ENCODE results near the gene RPS6KA3. TPM values are rescaled to one million over a fixed set of nuclear protein-coding genes. Genes with fewer than 3 reads are reported as not detected.

RPS6KA3 gene
- total RNA-seq, 4 donors from 2014 or later = 33.8 to 55.4 (median 46.4) TPM

DNA sequence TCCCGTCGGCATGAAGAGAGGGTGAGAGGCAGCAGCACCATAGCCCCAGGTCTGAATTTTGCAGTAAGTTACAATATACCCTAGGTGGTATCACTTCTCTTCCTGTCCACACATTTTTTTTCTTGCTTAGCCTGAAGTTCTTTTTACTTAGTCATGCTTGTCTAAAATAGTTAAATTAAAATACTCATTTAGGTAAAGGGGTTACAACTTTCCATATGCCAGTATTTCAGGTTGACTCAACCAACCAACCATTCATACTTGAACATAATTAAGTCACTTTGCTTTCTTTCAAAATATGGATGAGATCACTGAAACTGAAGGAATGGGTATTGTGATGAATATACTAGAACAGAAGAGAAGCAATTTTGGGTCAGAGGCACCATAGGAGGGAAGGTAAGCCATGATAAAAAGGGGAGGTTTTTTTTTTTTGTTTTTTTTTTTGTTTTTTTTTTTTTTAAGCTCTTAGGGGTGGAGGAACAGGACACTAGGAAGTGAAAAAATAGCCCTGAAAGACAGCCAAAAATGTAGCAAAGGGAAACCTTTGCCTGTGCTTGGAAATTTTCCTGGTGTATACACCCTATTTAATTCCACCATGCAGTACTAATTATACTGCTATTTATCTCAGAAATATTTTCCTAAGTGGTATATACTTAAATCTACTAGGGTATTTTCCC, 41.8 kb downstream of the RPS6KA3 start:
- no peak for TF ChIP-seq EP300 (IDR thresholded peaks at IDR 0.05)
- no peak for TF ChIP-seq CTCF (IDR thresholded peaks at IDR 0.05)
- TF ChIP-seq POLR2A (IDR thresholded peaks at IDR 0.05) = no peak
- no peak for TF ChIP-seq POLR2AphosphoS5 (IDR thresholded peaks at IDR 0.05)
- Histone ChIP-seq H3K4me3 (no peak overlapping the region), H3K4me1 (peaks cover 0 to 26% (median 0%) of the 10 kb centered on the region in 3 donors), H3K9me3 (no peaks in the 10 kb centered on the region), H3K36me3 (no peaks in the 10 kb centered on the region), H3K27ac (no peak overlapping the region), H3K27me3 (no peaks in the 10 kb centered on the region)
- ATAC-seq = no peak
- 86 to 92% methylated on average over 2 of the region's 2 CpGs for WGBS, 2 donors (ENCODE audit: low coverage in 1 of 2)

DNA sequence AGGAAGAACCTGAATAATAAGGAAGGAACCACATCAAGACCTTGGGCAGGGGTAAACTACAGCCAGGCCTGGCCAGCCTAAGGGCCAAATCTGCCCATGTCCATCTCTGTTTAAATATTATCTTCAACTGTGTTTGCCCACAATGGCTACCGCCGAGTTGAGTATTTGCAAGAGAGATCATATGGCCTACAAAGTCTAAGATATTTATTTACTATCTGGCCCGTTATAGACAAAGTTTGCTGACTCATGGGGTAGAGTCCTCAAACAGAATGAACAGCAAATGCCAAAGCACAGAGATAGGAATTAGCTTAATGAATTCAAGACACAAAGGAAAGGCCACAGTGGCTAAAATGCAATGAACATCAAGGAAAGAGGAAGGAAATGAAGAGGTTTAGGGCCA, 44.8 kb downstream of the RPS6KA3 start:
- no peak overlapping the region for H3K4me3 ChIP-seq
- H3K27me3 ChIP-seq = no peaks in the 10 kb centered on the region
- peaks cover 0 to 20% (median 0%) of the 10 kb centered on the region in 3 donors for H3K4me1 ChIP-seq
- H3K36me3 ChIP-seq = no peaks in the 10 kb centered on the region
- 77% methylated on average over 3 of the region's 3 CpGs; no CpG with 5 or more reads in 1 of the 2 donors for WGBS, 2 donors (ENCODE audit: low coverage in 1 of 2)
- H3K9me3 ChIP-seq = no peaks in the 10 kb centered on the region
- TF ChIP-seq CTCF (IDR thresholded peaks at IDR 0.05) = no peak
- TF ChIP-seq POLR2AphosphoS5 (IDR thresholded peaks at IDR 0.05) = no peak
- TF ChIP-seq EP300 (IDR thresholded peaks at IDR 0.05) = no peak
- TF ChIP-seq POLR2A (IDR thresholded peaks at IDR 0.05) = no peak
- no peak overlapping the region for H3K27ac ChIP-seq
- no peak for ATAC-seq

DNA sequence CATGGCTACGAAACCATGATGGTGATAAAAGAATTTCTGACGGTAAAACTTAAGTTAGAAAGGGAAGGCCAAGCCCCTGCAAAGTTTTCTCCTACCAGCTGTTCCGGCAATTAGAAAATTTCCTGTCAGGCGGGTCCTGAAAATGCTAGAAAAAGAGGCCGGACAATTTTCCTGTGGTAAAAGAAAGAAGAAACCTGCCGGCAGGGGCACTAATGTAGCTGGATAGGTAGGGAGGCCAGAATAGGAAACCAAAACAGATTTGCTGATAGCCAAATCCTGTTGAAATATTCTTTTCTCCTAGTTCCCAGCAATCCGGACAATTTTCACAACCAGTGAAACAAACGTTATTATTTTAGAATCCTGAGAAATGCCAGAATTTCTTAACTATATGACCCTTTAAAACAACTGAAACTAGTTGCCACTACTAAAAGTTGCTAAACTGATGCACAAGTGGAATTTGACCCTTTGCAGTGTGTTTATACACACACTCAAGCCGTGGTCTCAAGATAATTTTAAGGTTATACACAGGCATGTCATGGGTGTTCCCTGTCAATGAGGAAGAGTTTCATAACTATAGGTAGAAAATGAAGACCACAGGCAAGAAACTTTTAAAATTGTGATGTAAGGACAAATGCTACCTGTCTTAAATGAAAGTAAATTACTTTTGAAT, 47.7 kb downstream of the RPS6KA3 start:
- Histone ChIP-seq H3K4me3 (peak overlapping the region in 1 of 2 donors; percentile 19), H3K27me3 (no peaks in the 10 kb centered on the region), H3K36me3 (no peaks in the 10 kb centered on the region), H3K27ac (peak overlapping the region in 2 of 4 donors; percentile 11 to 39), H3K4me1 (no peaks in the 10 kb centered on the region), H3K9me3 (no peaks in the 10 kb centered on the region)
- WGBS, 2 donors (ENCODE audit: low coverage in 1 of 2) = 45 to 46% methylated on average over 7 to 9 of the region's 9 CpGs
- peak; percentile 58 for ATAC-seq
- TF ChIP-seq EP300 (IDR thresholded peaks at IDR 0.05) (no peak), POLR2A (IDR thresholded peaks at IDR 0.05) (no peak), POLR2AphosphoS5 (IDR thresholded peaks at IDR 0.05) (no peak), CTCF (IDR thresholded peaks at IDR 0.05) (no peak)

GRCh38 chrX:20217906-20218305, 48.8 kb downstream of the RPS6KA3 start:
- TF ChIP-seq CTCF (IDR thresholded peaks at IDR 0.05) = no peak
- no peak for TF ChIP-seq POLR2A (IDR thresholded peaks at IDR 0.05)
- H3K27me3 ChIP-seq = no peaks in the 10 kb centered on the region
- no peak for ATAC-seq
- H3K36me3 ChIP-seq = no peaks in the 10 kb centered on the region
- peak overlapping the region in 1 of 2 donors; percentile 19 for H3K4me3 ChIP-seq
- H3K9me3 ChIP-seq = no peaks in the 10 kb centered on the region
- H3K4me1 ChIP-seq = no peaks in the 10 kb centered on the region
- 38 to 69% methylated on average over 1 to 2 of the region's 2 CpGs for WGBS, 2 donors (ENCODE audit: low coverage in 1 of 2)
- H3K27ac ChIP-seq = peak overlapping the region in 2 of 4 donors; percentile 11 to 39

DNA sequence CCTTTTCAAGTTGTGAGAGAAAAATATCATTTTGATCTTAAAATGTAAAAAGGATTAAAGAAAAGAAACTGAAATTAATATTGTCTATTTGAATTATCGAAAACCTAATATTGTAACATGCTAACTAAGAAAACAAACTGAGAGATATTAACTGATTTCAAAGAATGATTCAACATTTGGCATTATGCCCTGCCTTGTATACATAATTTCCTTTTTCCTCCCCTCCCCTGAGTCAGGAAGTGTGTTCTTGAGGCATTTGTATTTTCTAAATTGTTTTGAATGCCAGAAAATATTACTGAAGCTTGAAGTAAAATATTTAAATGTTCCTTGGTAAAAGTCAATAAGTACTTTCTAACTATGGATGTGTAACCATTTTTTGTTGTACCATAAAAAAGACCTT, 49.4 kb downstream of the RPS6KA3 start:
- no peaks in the 10 kb centered on the region for H3K4me1 ChIP-seq
- no peak for ATAC-seq
- H3K36me3 ChIP-seq = no peaks in the 10 kb centered on the region
- WGBS, 2 donors (ENCODE audit: low coverage in 1 of 2) = 29% methylated on average over 1 of the region's 1 CpG
- no peaks in the 10 kb centered on the region for H3K9me3 ChIP-seq
- no peaks in the 10 kb centered on the region for H3K27me3 ChIP-seq
- no peak for TF ChIP-seq POLR2A (IDR thresholded peaks at IDR 0.05)
- no peak for TF ChIP-seq CTCF (IDR thresholded peaks at IDR 0.05)
- no peak for TF ChIP-seq EP300 (IDR thresholded peaks at IDR 0.05)
- no peak for TF ChIP-seq POLR2AphosphoS5 (IDR thresholded peaks at IDR 0.05)
- H3K4me3 ChIP-seq = no peak overlapping the region
- H3K27ac ChIP-seq = peak overlapping the region in 1 of 4 donors; percentile 39
